Transverse colon (tissue), 4 donors: ENCODE data around the gene IMMP2L. TPM values are rescaled to one million over a fixed set of nuclear protein-coding genes. Genes with fewer than 3 reads are reported as not detected.
"Not testable (repeated sequence)": the region's sequence is repeated elsewhere in the genome, so short reads cannot be mapped to it uniquely, and the experiment has no call there.

Experiments
- DNase-seq: peaks from one replicate; pipeline ENCODE4 v3.0.0-alpha.2; 2019
- H3K27ac ChIP-seq, 4 donors: fragments of 200-600 bp; sonication (generic); 2 replicates each; pipeline ENCODE4 v1.5.1; 2016 to 2018; ENCODE audit warnings: inconsistent platforms in 4 of 4
- H3K27me3 ChIP-seq: fragments of 200-600 bp; sonication (generic); 2 replicates; pipeline ENCODE4 v1.5.1; 2017; ENCODE audit warnings: inconsistent platforms
- H3K36me3 ChIP-seq, 4 donors: fragments of 200-600 bp; sonication (generic); 2 replicates each; pipeline ENCODE4 v1.5.1; 2017 to 2019; ENCODE audit warnings: inconsistent platforms in 4 of 4
- H3K4me1 ChIP-seq, 4 donors: fragments of 200-600 bp; sonication (generic); 2 replicates each; pipeline ENCODE4 v1.5.1; 2017 to 2020; ENCODE audit warnings: inconsistent platforms in 4 of 4
- H3K4me3 ChIP-seq, 4 donors: fragments of 200-600 bp; sonication (generic); 1 replicate in 1 of 4; 2 replicates in 3 of 4; pipeline versions ENCODE4 v1.5.1 to v1.6.1; 2017 to 2019; ENCODE audit warnings: inconsistent platforms in 4 of 4
- H3K9me3 ChIP-seq, 2 donors: fragments of 200-600 bp; sonication (generic); 2 replicates each; pipeline ENCODE4 v1.5.1; 2017 to 2019; ENCODE audit warnings: inconsistent platforms in 2 of 2
- EP300 ChIP-seq: sonication (generic); formaldehyde crosslinking; IDR thresholded peaks from one replicate; pipeline ENCODE4 v1.6.1; 2017; ENCODE audit warnings: antibody characterized with exemption, low read depth
- POLR2A ChIP-seq: fragments of 450-650 bp; IDR thresholded peaks from one replicate; pipeline ENCODE4 v1.6.1; 2016; ENCODE audit warnings: antibody characterized with exemption, mild to moderate bottlenecking, moderate library complexity
- POLR2AphosphoS5 ChIP-seq, 3 donors: sonication (generic); formaldehyde crosslinking; IDR thresholded peaks; one replicate each; pipeline ENCODE4 v1.6.1; 2016; ENCODE audit warnings: antibody characterized with exemption in 3 of 3
- WGBS, 2 donors: methylation state at CpG; one replicate each; pipeline ENCODE4 v1.1.5; 2018; ENCODE audit warnings: low coverage in 1 of 2; 5-methylcytosine and 5-hydroxymethylcytosine counted together
- in situ Hi-C, 4 donors: fragments of 200-750 bp; cut with MboI; loops; one replicate each; pipeline versions ENCODE4 v1.15.0 to v1.15.1; 2017; ENCODE audit warnings: low sequenced_read_pairs in 3 of 4, low pct_ligation_motif_present in 1 of 4, low pct_unique_long_range_greater_than_20kb in 1 of 4
- intact Hi-C: fragments of 100-400 bp; cut with DNase I; formaldehyde crosslinking; loops from one replicate; pipeline ENCODE4 v1.15.1; 2023; ENCODE audit warnings: low total_unique reads
- total RNA-seq, 4 donors: library from RNA; depleted of rRNA; stranded (reverse); fragments of >200 nt; gene quantifications; one replicate each; pipeline ENCODE4 v1.1.0, GENCODE V29; 2016
- TF ChIP-seq, protein P1 (sequence below), 5 experiments: fragments of 200-600 bp in 3 of 5; fragments of 450-650 bp in 2 of 5; sonication (generic) in 3 of 5; IDR thresholded peaks; 1 replicate in 2 of 5; 2 replicates in 3 of 5; pipeline ENCODE4 v1.5.1; 2016 to 2017; ENCODE audit warnings: antibody characterized with exemption in 5 of 5, inconsistent platforms in 3 of 5, mild to moderate bottlenecking in 2 of 5, moderate library complexity in 1 of 5

IMMP2L gene
- total RNA-seq, 4 donors from 2014 or later = 8.6 to 69.6 (median 10.9) TPM

DNA sequence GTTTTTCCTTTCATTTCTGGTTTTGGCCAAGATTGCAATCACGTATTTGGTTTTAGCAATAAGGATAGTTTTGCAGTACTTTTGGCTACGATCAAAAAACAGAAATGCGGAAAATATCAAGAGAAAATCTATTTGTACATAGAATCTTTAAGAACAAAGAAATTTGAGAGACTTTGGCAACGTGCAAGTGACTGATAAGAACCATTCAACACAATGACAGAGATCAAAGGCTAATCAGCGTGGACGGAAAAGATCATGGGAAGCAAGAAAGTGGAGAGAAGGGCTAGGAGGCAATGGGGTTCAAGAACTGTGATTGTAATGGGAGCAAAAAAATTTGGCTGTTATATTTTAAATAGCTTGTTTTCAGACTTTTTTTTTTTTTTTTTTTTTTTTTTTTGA, 487.5 kb downstream of the IMMP2L start:
- intact Hi-C loops = no loop called here
- H3K9me3 ChIP-seq = no peaks in the 10 kb centered on the region
- in situ Hi-C loops = loop anchor here (25.0 kb wide), 2 partner anchors 413 to 663 kb away; no protein-coding TSS in a partner anchor

DNA sequence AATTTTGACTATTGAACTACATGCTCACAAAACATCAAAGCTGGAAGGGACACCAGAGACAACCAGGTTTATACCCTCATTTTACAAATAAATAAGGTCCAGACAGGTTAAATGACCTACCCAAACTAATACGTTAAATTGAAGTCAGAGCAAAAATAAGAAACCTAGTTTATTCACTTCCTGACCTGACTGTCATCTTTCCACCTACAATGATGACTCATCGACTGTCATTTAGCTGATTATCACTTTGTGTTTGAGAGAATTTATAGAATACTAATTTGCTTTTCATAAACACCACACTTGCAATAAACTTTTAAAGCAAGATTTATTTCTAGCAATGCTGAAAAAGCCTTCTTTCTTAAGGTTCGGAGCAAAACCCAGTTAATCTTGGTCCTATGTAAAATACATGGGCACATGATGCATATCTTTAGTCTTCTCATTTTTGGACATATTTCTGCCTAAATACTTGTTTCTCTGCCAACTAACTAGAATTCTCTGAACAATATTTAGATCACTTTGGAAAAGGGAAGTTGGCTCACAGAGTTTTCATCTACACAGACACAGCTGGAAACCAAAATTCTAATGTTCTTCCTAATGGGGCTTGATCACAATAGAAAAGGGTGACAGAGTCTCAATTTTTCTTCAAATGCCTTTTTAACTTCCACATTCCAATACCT, 488.1 kb downstream of the IMMP2L start:
- no peak overlapping the region for H3K4me3 ChIP-seq
- no peaks in the 10 kb centered on the region for H3K36me3 ChIP-seq
- no peak for DNase-seq
- 59 to 71% methylated on average over 3 of the region's 3 CpGs for WGBS, 2 donors
- H3K9me3 ChIP-seq = no peaks in the 10 kb centered on the region
- no peaks in the 10 kb centered on the region for H3K27me3 ChIP-seq
- intact Hi-C loops (no loop called here), in situ Hi-C loops (no loop called here)
- no peaks in the 10 kb centered on the region for H3K4me1 ChIP-seq
- H3K27ac ChIP-seq = no peak overlapping the region
- TF ChIP-seq EP300 = no peak
- no peak for TF ChIP-seq POLR2AphosphoS5 (IDR thresholded peaks at IDR 0.05)
- TF ChIP-seq, protein P1, sequence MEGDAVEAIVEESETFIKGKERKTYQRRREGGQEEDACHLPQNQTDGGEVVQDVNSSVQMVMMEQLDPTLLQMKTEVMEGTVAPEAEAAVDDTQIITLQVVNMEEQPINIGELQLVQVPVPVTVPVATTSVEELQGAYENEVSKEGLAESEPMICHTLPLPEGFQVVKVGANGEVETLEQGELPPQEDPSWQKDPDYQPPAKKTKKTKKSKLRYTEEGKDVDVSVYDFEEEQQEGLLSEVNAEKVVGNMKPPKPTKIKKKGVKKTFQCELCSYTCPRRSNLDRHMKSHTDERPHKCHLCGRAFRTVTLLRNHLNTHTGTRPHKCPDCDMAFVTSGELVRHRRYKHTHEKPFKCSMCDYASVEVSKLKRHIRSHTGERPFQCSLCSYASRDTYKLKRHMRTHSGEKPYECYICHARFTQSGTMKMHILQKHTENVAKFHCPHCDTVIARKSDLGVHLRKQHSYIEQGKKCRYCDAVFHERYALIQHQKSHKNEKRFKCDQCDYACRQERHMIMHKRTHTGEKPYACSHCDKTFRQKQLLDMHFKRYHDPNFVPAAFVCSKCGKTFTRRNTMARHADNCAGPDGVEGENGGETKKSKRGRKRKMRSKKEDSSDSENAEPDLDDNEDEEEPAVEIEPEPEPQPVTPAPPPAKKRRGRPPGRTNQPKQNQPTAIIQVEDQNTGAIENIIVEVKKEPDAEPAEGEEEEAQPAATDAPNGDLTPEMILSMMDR (IDR thresholded peaks at IDR 0.05) = no peak
- TF ChIP-seq POLR2A = no peak

More for the DNA sequence above, 487.5 kb downstream of the IMMP2L start:
- Histone ChIP-seq H3K36me3 (no peaks in the 10 kb centered on the region), H3K4me3 (no peak overlapping the region), H3K4me1 (no peaks in the 10 kb centered on the region), H3K27me3 (no peaks in the 10 kb centered on the region), H3K27ac (no peak overlapping the region)
- WGBS, 2 donors = 70 to 80% methylated on average over 6 of the region's 6 CpGs
- DNase-seq = no peak
- TF ChIP-seq, protein P1 (IDR thresholded peaks at IDR 0.05) = no peak
- TF ChIP-seq POLR2A = no peak

DNA sequence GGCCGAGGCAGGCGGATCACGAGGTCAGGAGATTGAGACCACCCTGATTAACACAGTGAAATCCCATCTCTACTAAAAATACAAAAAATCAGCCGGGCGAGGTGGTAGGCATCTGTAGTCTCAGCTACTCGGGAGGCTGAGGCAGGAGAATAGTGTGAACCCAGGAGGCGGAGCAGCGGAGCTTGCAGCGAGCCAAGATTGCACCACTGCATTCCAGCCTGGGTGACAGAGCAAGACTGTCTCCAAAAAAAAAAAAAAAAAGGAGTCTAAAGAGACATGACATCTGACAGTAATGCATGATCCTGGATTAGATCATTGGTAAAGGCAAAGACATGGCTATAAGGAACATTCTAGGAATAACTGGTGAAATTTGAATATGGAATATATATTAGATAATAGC, 489.6 kb downstream of the IMMP2L start:
- H3K27ac ChIP-seq, intact Hi-C loops, H3K4me3 ChIP-seq, H3K9me3 ChIP-seq, H3K27me3 ChIP-seq, DNase-seq, H3K36me3 ChIP-seq, in situ Hi-C loops, H3K4me1 ChIP-seq: not testable (repeated sequence)
- WGBS, 2 donors = 80 to 96% methylated on average over 3 to 9 of the region's 9 CpGs

DNA sequence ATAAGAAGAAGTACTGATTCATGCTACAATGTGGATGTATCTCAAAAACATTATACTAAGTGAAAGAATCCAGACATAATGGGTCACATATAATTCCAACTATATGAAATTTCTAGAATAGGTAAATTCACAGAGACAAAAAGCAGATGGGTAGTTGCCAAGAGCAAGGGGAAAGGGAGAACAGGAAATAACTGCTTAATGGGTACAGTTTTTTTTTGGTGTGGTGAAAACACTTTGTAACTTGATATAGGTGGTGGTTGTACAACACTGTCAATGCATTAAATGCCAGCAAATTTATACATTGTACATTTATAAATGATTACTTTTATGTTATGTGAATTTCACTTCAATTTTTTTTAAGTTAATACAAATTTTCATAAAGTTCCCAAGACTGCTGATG, 490.7 kb downstream of the IMMP2L start:
- no peak for DNase-seq
- no peaks in the 10 kb centered on the region for H3K4me1 ChIP-seq
- H3K9me3 ChIP-seq = no peaks in the 10 kb centered on the region
- H3K27ac ChIP-seq = no peak overlapping the region
- no peak overlapping the region for H3K4me3 ChIP-seq
- intact Hi-C loops (no loop called here), in situ Hi-C loops (no loop called here)
- no peaks in the 10 kb centered on the region for H3K36me3 ChIP-seq
- TF ChIP-seq POLR2AphosphoS5 (IDR thresholded peaks at IDR 0.05) (no peak), POLR2A (no peak)
- no peaks in the 10 kb centered on the region for H3K27me3 ChIP-seq

DNA sequence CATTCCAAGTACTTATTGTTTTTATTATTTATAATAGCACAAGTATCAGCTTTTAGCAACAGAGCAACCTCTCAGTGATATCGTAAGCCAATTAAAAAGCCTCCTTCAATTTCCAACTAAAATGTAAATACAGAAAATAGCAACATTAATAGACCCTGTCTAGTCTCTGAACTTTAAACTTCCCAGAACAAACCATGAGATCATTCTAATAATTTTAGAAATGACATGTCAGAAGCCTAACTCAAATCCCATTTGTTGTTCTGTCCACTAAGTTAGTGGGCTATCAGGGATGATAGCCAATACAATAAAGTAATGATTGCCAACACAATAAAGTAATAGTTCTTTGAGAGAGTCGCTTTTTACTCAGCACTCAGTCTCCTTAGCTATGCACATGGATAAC, 493.7 kb downstream of the IMMP2L start:
- in situ Hi-C loops (no loop called here), intact Hi-C loops (no loop called here)
- Histone ChIP-seq H3K4me1 (no peaks in the 10 kb centered on the region), H3K9me3 (no peaks in the 10 kb centered on the region), H3K27me3 (no peaks in the 10 kb centered on the region), H3K36me3 (no peaks in the 10 kb centered on the region), H3K27ac (no peak overlapping the region), H3K4me3 (no peak overlapping the region)
- no peak for DNase-seq
- WGBS, 2 donors = 81 to 86% methylated on average over 2 of the region's 2 CpGs
- TF ChIP-seq POLR2AphosphoS5 (IDR thresholded peaks at IDR 0.05) (no peak), EP300 (no peak), POLR2A (no peak)
- TF ChIP-seq, protein P1 (IDR thresholded peaks at IDR 0.05) = no peak
